ENCODE results near the gene PDCD2L. TPM values are rescaled to one million over a fixed set of nuclear protein-coding genes. Genes with fewer than 3 reads are reported as not detected.

Gene PDCD2L
- total and polyA plus RNA-seq, 2 of the 8 experiments (the other 6 are each of a cell fraction or from before 2014, with no cell fraction given) = 51.5 to 78.1 TPM

GRCh38 chr19:34393629-34394028 is 10.6 kb upstream of the PDCD2L start:
- no peak for FAIRE-seq
- H2BK5ac ChIP-seq (ENCODE audit: low read depth, low read length) = no peak overlapping the region
- H2AK5ac ChIP-seq (ENCODE audit: low read depth, low read length) = no peak overlapping the region
- H3K9ac ChIP-seq (replicated peaks in 1 of 4; ENCODE audit: extremely low read depth in 1 of 4, low read depth in 3 of 4, low read length in 3 of 4) = no peak overlapping the region
- H3K27ac ChIP-seq (ENCODE audit: low read depth, low read length) = no peak overlapping the region
- no peak overlapping the region for H3K4me3 ChIP-seq (ENCODE audit: extremely low read depth in 1 of 4, insufficient read depth in 2 of 4, low read depth in 3 of 4, low read length in 4 of 4)
- H3K4me2 ChIP-seq (ENCODE audit: insufficient read depth in 1 of 2, low read depth in 2 of 2, low read length in 2 of 2) = no peak overlapping the region
- H3K79me2 ChIP-seq (ENCODE audit: control insufficient read depth in 1 of 2, insufficient read depth in 2 of 2, low read length in 2 of 2) = no peaks in the 10 kb centered on the region; a peak in 1 of 4 replicates
- H2BK15ac ChIP-seq (ENCODE audit: low read length) = no peak overlapping the region
- no peak overlapping the region for H3K56ac ChIP-seq (replicated peaks; ENCODE audit: insufficient read length, low read depth, low read length)
- H3K9me3 ChIP-seq (ENCODE audit: insufficient read depth in 2 of 2, low read depth in 1 of 2, low read length in 1 of 2) = no peaks in the 10 kb centered on the region
- WGBS, 2 experiments (ENCODE audit: extremely low coverage in 1 of 2, insufficient coverage in 1 of 2, insufficient read length in 1 of 2, insufficient replicate concordance in 2 of 2, low coverage in 1 of 2, low lambda C conversion rate in 2 of 2, missing lambda C conversion rate in 1 of 2) = 94% methylated on average over 11 of the region's 14 CpGs; no CpG with 5 or more reads in 1 of the 2 experiments
- no peak overlapping the region for H2AFZ ChIP-seq (ENCODE audit: low read length)
- no peaks in the 10 kb centered on the region for H3K27me3 ChIP-seq (replicated peaks in 1 of 4; ENCODE audit: control insufficient read depth in 3 of 4, extremely low read depth in 1 of 4, insufficient read depth in 3 of 4, low read length in 3 of 4)
- H4K20me1 ChIP-seq (replicated peaks in 1 of 2; ENCODE audit: control insufficient read depth in 1 of 2, insufficient read depth in 2 of 2, low read length in 2 of 2) = peaks cover 2 to 9% of the 10 kb centered on the region in 2 experiments
- no peak overlapping the region for H3K14ac ChIP-seq (ENCODE audit: insufficient read length)
- H4K8ac ChIP-seq (ENCODE audit: extremely low read depth, insufficient read depth, low read length) = no peak overlapping the region
- CTCF ChIA-PET (ENCODE audit: partially characterized antibody) = no interaction called here
- no peak overlapping the region for H2BK20ac ChIP-seq (ENCODE audit: low read length)
- H2BK12ac ChIP-seq (ENCODE audit: low read depth, low read length) = no peak overlapping the region
- H3K36me3 ChIP-seq (ENCODE audit: control insufficient read depth in 2 of 4, insufficient read depth in 4 of 4, low read length in 3 of 4) = peaks cover 33 to 75% (median 59%) of the 10 kb centered on the region in 4 experiments
- H4K5ac ChIP-seq (ENCODE audit: insufficient read length, low read depth, low read length) = no peak overlapping the region
- POLR2A ChIA-PET (ENCODE audit: partially characterized antibody) = no interaction called here
- no peak overlapping the region for H3K4ac ChIP-seq (replicated peaks; ENCODE audit: insufficient read length, low read depth, low read length)
- H3K79me1 ChIP-seq (ENCODE audit: low read depth, low read length) = peaks cover 14% of the 10 kb centered on the region
- peaks cover 2% of the 10 kb centered on the region; the same call in 1 of the 2 replicates for H3K23me2 ChIP-seq (ENCODE audit: low read depth, low read length)
- H3K18ac ChIP-seq (ENCODE audit: extremely low read depth, low read length) = no peak overlapping the region
- no peak overlapping the region for H3K23ac ChIP-seq (ENCODE audit: insufficient read length)
- no peak for DNase-seq (ENCODE audit: low read depth in 1 of 2, low spot score in 2 of 2)
- no peak overlapping the region for H4K91ac ChIP-seq (replicated peaks; ENCODE audit: insufficient read length, low read length)
- H3K4me1 ChIP-seq (replicated peaks in 1 of 4; ENCODE audit: control insufficient read depth in 3 of 4, insufficient read depth in 4 of 4, low read length in 3 of 4) = no peaks in the 10 kb centered on the region
- no peak overlapping the region for H2BK120ac ChIP-seq (replicated peaks; ENCODE audit: low read depth, low read length)
- TF ChIP-seq, protein P1, sequence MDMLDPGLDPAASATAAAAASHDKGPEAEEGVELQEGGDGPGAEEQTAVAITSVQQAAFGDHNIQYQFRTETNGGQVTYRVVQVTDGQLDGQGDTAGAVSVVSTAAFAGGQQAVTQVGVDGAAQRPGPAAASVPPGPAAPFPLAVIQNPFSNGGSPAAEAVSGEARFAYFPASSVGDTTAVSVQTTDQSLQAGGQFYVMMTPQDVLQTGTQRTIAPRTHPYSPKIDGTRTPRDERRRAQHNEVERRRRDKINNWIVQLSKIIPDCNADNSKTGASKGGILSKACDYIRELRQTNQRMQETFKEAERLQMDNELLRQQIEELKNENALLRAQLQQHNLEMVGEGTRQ (IDR thresholded peaks at IDR 0.05; ENCODE audit: low read length) = no peak
- TF ChIP-seq TCF12 (IDR thresholded peaks at IDR 0.05; ENCODE audit: low read depth, low read length) = no peak
- TF ChIP-seq CBX5 (IDR thresholded peaks at IDR 0.05; ENCODE audit: low read depth, low read length) = no peak
- no peak for TF ChIP-seq SRF (IDR thresholded peaks at IDR 0.05; ENCODE audit: low read depth, low read length)
- TF ChIP-seq EGR1 (IDR thresholded peaks at IDR 0.05; ENCODE audit: borderline replicate concordance, low read depth, low read length) = no peak
- no peak for TF ChIP-seq FOSL1 (IDR thresholded peaks at IDR 0.05; ENCODE audit: insufficient read depth, low read depth, low read length)
- TF ChIP-seq, protein P2, sequence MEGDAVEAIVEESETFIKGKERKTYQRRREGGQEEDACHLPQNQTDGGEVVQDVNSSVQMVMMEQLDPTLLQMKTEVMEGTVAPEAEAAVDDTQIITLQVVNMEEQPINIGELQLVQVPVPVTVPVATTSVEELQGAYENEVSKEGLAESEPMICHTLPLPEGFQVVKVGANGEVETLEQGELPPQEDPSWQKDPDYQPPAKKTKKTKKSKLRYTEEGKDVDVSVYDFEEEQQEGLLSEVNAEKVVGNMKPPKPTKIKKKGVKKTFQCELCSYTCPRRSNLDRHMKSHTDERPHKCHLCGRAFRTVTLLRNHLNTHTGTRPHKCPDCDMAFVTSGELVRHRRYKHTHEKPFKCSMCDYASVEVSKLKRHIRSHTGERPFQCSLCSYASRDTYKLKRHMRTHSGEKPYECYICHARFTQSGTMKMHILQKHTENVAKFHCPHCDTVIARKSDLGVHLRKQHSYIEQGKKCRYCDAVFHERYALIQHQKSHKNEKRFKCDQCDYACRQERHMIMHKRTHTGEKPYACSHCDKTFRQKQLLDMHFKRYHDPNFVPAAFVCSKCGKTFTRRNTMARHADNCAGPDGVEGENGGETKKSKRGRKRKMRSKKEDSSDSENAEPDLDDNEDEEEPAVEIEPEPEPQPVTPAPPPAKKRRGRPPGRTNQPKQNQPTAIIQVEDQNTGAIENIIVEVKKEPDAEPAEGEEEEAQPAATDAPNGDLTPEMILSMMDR (IDR thresholded peaks at IDR 0.05; ENCODE audit: control extremely low read depth in 1 of 3, insufficient read depth in 1 of 3, low read depth in 1 of 3, low read length in 3 of 3) = no peak
- no peak for TF ChIP-seq CBX8 (IDR thresholded peaks at IDR 0.05; ENCODE audit: borderline replicate concordance, low read depth, low read length)
- no peak for TF ChIP-seq BCL11A (IDR thresholded peaks at IDR 0.05; ENCODE audit: low read depth in 2 of 2, low read length in 2 of 2)
- no peak for TF ChIP-seq CTBP2 (IDR thresholded peaks at IDR 0.05; ENCODE audit: borderline replicate concordance, insufficient read depth, insufficient read length, low read length)
- TF ChIP-seq TAF7 (optimal IDR thresholded peaks at IDR 0.05; ENCODE audit: borderline replicate concordance, low read depth, low read length) = no peak
